ENCODE results near the gene BUD23. TPM values are rescaled to one million over a fixed set of nuclear protein-coding genes. Genes with fewer than 3 reads are reported as not detected.
"Not testable (repeated sequence)": the region's sequence is repeated elsewhere in the genome, so short reads cannot be mapped to it uniquely, and the experiment has no call there.

The BUD23 gene
- total and polyA plus RNA-seq, 11 donors: 57.4 to 150 (median 69.6) TPM

- WGBS, 4 donors: 39 to 47% (median 41%) methylated on average over 9 of the region's 9 CpGs
- intact Hi-C loops (cut with DNase I): no loop called here
- DNase-seq (no peak), ATAC-seq (no peak)
- no peaks in the 10 kb centered on the region for H3K9me3 ChIP-seq
- H3K27ac ChIP-seq: no peak overlapping the region
- H3K4me1 ChIP-seq: peaks cover 0 to 11% (median 1%) of the 10 kb centered on the region in 12 donors
- H3K36me3 ChIP-seq: no peaks in the 10 kb centered on the region
- peaks cover 11 to 53% (median 20%) of the 10 kb centered on the region in 9 donors for H3K27me3 ChIP-seq
- H3K4me3 ChIP-seq: no peak overlapping the region
- TF ChIP-seq POLR2A (IDR thresholded peaks at IDR 0.05) (no peak), CTCF (IDR thresholded peaks at IDR 0.05) (no peak)
Observed at GRCh38 chr7:73649576-73649975, 33.8 kb upstream of the BUD23 start.

GRCh38 chr7:73650524-73650923 lies 32.9 kb upstream of the BUD23 start:
- no peak for DNase-seq
- intact Hi-C loops (cut with DNase I): no loop called here
- no peak for ATAC-seq
- TF ChIP-seq CTCF (IDR thresholded peaks at IDR 0.05) (no peak), POLR2A (IDR thresholded peaks at IDR 0.05) (no peak)
- Histone ChIP-seq H3K4me1 (peaks cover 0 to 11% (median 1%) of the 10 kb centered on the region in 12 donors), H3K27me3 (peaks cover 11 to 52% (median 20%) of the 10 kb centered on the region in 9 donors), H3K4me3 (no peak overlapping the region), H3K36me3 (no peaks in the 10 kb centered on the region), H3K27ac (no peak overlapping the region), H3K9me3 (no peaks in the 10 kb centered on the region)
- WGBS, 4 donors: 55 to 67% (median 63%) methylated on average over 4 to 5 of the region's 5 CpGs

- peaks cover 6 to 40% (median 8%) of the 10 kb centered on the region in 9 donors for H3K27me3 ChIP-seq
- intact Hi-C loops (cut with DNase I): no loop called here
- 82 to 87% (median 82%) methylated on average over 11 of the region's 11 CpGs for WGBS, 4 donors
- H3K27ac ChIP-seq: no peak overlapping the region
- H3K36me3 ChIP-seq: no peaks in the 10 kb centered on the region
- no peaks in the 10 kb centered on the region for H3K9me3 ChIP-seq
- DNase-seq (no peak), ATAC-seq (no peak)
- H3K4me1 ChIP-seq: peaks cover 0 to 7% (median 1%) of the 10 kb centered on the region in 12 donors
- TF ChIP-seq CTCF (IDR thresholded peaks at IDR 0.05) (no peak), POLR2A (IDR thresholded peaks at IDR 0.05) (no peak)
- no peak overlapping the region for H3K4me3 ChIP-seq
Observed at GRCh38 chr7:73652541-73652949, 30.9 kb upstream of the BUD23 start.

GRCh38 chr7:73655309-73655708 lies 28.1 kb upstream of the BUD23 start:
- H3K27me3 ChIP-seq: peaks cover 0 to 20% (median 4%) of the 10 kb centered on the region in 9 donors
- DNase-seq; H3K9me3 ChIP-seq; intact Hi-C loops (cut with DNase I); H3K27ac ChIP-seq; H3K4me1 ChIP-seq; ATAC-seq; H3K36me3 ChIP-seq; H3K4me3 ChIP-seq: not testable (repeated sequence)
- WGBS, 4 donors: 73 to 78% (median 77%) methylated on average over 4 of the region's 4 CpGs

- Histone ChIP-seq H3K9me3 (peaks cover 0 to 9% (median 0%) of the 10 kb centered on the region in 12 donors), H3K36me3 (no peaks in the 10 kb centered on the region), H3K27ac (no peak overlapping the region), H3K27me3 (no peaks in the 10 kb centered on the region), H3K4me3 (no peak overlapping the region), H3K4me1 (no peaks in the 10 kb centered on the region)
- TF ChIP-seq CTCF (IDR thresholded peaks at IDR 0.05): no peak
- TF ChIP-seq POLR2A (IDR thresholded peaks at IDR 0.05): no peak
- no peak for DNase-seq
- 55 to 60% (median 60%) methylated on average over 8 of the region's 8 CpGs for WGBS, 4 donors
- intact Hi-C loops (cut with DNase I): loop anchor here in 3 of 10 donors (5.0 to 10.0 kb wide), 2 partner anchors 55 to 67 kb away; no protein-coding TSS in a partner anchor
- ATAC-seq: no peak
Observed at GRCh38 chr7:73659983-73660382, 23.4 kb upstream of the BUD23 start.

GRCh38 chr7:73660594-73660993 lies 22.8 kb upstream of the BUD23 start:
- H3K4me1 ChIP-seq, ATAC-seq, DNase-seq, H3K27me3 ChIP-seq, H3K27ac ChIP-seq, H3K36me3 ChIP-seq, H3K9me3 ChIP-seq, H3K4me3 ChIP-seq: not testable (repeated sequence)
- WGBS, 4 donors: 65 to 78% (median 72%) methylated on average over 4 of the region's 4 CpGs
- intact Hi-C loops (cut with DNase I): loop anchor here in 3 of 10 donors (5.0 to 10.0 kb wide), 2 partner anchors 56 to 67 kb away; no protein-coding TSS in a partner anchor

Measured in heart left ventricle (tissue), 16 donors.